Fibroblast of mammary gland (primary cell): ENCODE results near the gene HDAC6.

ENCODE experiments used
- DNase-seq: peaks from one replicate; pipeline ENCODE4 v3.0.0-alpha.2; 2010; ENCODE audit warnings: low read depth
- H3K4me3 ChIP-seq: 2 replicates; pipeline ENCODE4 v1.5.1; 2011; ENCODE audit warnings: low read depth, mild to moderate bottlenecking, low read length, moderate library complexity; ENCODE audit not compliant: control insufficient read depth
- TF ChIP-seq, protein P1 (sequence below): conservative IDR thresholded peaks from 2 replicates; pipeline ENCODE4 v1.5.1; 2011; ENCODE audit warnings: low read depth, low read length, inconsistent platforms; ENCODE audit not compliant: control insufficient read depth, insufficient read depth

Gene HDAC6

GRCh38 chrX:48789366-48790220 is 12.3 kb upstream of the HDAC6 start:
- H3K4me3 ChIP-seq: no peak overlapping the region
- no peak for DNase-seq
- TF ChIP-seq, protein P1, sequence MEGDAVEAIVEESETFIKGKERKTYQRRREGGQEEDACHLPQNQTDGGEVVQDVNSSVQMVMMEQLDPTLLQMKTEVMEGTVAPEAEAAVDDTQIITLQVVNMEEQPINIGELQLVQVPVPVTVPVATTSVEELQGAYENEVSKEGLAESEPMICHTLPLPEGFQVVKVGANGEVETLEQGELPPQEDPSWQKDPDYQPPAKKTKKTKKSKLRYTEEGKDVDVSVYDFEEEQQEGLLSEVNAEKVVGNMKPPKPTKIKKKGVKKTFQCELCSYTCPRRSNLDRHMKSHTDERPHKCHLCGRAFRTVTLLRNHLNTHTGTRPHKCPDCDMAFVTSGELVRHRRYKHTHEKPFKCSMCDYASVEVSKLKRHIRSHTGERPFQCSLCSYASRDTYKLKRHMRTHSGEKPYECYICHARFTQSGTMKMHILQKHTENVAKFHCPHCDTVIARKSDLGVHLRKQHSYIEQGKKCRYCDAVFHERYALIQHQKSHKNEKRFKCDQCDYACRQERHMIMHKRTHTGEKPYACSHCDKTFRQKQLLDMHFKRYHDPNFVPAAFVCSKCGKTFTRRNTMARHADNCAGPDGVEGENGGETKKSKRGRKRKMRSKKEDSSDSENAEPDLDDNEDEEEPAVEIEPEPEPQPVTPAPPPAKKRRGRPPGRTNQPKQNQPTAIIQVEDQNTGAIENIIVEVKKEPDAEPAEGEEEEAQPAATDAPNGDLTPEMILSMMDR: no peak

- H3K4me3 ChIP-seq: no peak overlapping the region
- DNase-seq: no peak
- TF ChIP-seq, protein P1: no peak
Observed at GRCh38 chrX:48790477-48790876, 11.4 kb upstream of the HDAC6 start.

DNA sequence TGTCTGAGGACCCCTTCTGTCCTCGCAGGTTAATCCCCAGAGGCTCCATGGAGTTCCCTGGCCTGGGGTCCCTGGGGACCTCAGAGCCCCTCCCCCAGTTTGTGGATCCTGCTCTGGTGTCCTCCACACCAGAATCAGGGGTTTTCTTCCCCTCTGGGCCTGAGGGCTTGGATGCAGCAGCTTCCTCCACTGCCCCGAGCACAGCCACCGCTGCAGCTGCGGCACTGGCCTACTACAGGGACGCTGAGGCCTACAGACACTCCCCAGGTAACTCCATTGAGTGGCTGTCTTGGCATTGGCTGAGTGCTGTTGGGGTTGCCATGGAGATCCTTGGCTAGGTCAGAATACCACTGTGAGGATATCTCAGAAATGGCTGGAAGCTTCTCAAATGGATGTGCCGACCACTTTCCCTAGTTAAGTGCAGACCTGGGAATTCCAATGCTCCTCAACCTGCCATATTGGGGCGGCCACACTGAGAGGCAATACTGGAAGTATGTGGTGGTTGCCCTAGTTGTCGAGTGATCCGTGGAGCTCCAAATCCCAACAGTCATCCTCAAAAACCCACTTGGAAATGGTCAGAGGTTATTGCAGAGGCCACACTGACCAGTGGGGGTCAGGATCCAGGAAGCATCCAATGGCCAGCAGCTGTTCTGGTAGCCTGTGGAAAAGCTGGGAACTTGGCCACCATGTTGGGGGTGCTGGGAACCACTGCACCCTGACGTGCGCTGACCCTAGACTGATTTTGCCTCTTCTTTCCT is 10.6 kb upstream of the HDAC6 start:
- no peak overlapping the region for H3K4me3 ChIP-seq
- DNase-seq: no peak
- TF ChIP-seq, protein P1: no peak

DNA sequence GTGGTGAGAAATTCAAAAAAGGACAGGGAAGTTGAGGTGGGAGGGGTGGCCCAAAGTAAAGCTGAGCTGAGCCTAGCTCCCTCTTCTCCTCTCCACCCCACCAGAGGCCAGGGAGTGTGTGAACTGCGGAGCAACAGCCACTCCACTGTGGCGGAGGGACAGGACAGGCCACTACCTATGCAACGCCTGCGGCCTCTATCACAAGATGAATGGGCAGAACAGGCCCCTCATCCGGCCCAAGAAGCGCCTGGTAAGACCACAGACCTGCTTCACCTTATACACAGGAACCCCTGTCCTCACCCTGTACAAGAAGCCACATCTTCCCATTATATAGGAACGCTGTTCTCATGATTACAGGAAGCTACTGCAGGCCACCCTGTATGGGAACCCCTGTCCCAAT is 9.6 kb upstream of the HDAC6 start:
- no peak overlapping the region for H3K4me3 ChIP-seq
- DNase-seq: no peak
- TF ChIP-seq, protein P1: no peak

- TF ChIP-seq, protein P1: no peak
- no peak overlapping the region for H3K4me3 ChIP-seq
- no peak for DNase-seq
Observed at GRCh38 chrX:48793935-48794334, 7.9 kb upstream of the HDAC6 start.

DNA sequence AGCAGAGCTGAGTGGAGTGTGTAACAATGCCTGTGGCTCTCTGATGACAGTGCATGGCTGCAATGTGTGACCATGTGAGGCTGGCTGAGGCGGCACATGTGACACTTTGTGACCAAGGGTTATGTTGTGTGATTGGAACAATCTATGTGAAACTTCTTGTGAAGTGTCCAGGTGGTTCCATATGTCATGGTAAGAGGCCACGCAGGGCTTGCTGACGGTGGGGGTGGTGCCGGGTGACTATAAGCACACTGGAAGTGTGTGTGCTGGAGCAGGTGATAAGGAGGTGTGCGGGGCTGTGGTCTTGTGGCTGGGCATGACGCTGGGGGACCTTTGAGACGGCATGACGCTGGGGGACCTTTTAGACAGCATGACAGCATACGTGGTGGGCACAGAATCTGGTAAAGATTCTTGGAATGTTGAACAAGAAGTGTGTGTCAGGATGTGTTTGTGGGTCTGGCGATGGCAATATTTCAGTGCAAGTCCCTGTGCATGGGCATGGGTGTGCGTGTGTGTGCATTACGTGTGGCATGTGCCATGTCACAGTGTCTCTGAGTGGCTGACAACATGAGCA is 7.4 kb upstream of the HDAC6 start:
- TF ChIP-seq, protein P1: no peak
- H3K4me3 ChIP-seq: no peak overlapping the region
- DNase-seq: no peak
